Mesodermal cell (in vitro differentiated cells): ENCODE data around the gene SMURF1.
A peak's percentile ranks its signal among the peaks of the same experiment; 100 is the strongest.

Source experiments
- H3K27ac ChIP-seq: 2 replicates; pipeline ENCODE4 v1.7.0; 2013; ENCODE audit warnings: mild to moderate bottlenecking, low read depth, low read length, moderate library complexity; ENCODE audit not compliant: severe bottlenecking
- H3K36me3 ChIP-seq: 2 replicates; pipeline ENCODE4 v1.7.1; 2013; ENCODE audit warnings: mild to moderate bottlenecking, low read length, moderate library complexity; ENCODE audit not compliant: control insufficient read depth, insufficient read depth
- H3K4me1 ChIP-seq: one replicate; pipeline ENCODE4 v1.7.1; 2013; ENCODE audit warnings: mild to moderate bottlenecking, low read length; ENCODE audit not compliant: insufficient read depth, control insufficient read depth, poor library complexity, severe bottlenecking
- H3K4me3 ChIP-seq: 2 replicates; pipeline ENCODE4 v1.7.0; 2013; ENCODE audit warnings: low read length, control low read depth, mild to moderate bottlenecking; ENCODE audit not compliant: insufficient read depth, poor library complexity, severe bottlenecking; ENCODE audit errors: extremely low read depth
- H3K9me3 ChIP-seq: 2 replicates; pipeline ENCODE4 v1.7.1; 2013; ENCODE audit warnings: mild to moderate bottlenecking, low read length, moderate library complexity; ENCODE audit not compliant: control insufficient read depth
- WGBS, 2 experiments: methylation state at CpG; one replicate each; pipeline ENCODE4 v1.1.5; 2013; ENCODE audit warnings: missing lambda C conversion rate in 2 of 2; ENCODE audit not compliant: insufficient coverage in 2 of 2; 5-methylcytosine and 5-hydroxymethylcytosine counted together

Gene SMURF1

DNA sequence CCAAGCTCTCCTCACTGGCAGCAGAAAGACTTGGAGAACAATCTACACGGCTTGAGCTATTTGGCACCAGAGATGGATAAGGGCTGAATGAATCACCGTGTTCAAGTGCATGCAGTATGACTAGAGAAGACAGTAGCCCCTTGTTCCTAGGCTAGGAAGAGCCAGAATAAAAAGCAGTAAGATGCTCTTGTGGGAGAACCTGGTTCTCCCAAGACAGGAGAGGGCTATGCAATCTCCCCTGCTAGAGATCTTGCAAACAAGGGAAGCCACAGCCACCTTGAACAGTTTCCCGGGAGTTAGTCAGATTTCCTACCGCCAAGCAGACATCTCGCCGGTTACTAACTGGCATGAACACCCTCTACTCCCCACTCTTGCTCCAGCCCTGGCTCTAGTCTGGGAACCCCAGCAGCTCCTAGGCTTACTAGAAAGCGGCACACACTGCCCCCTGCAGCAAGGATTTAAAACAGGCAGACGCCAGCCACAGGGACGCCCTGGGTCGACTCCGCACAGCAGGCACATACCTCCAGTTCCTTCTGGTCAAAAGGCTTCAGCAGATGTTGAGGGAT, 107.3 kb downstream of the SMURF1 start:
- H3K27ac ChIP-seq: no peak overlapping the region
- no peak overlapping the region for H3K4me3 ChIP-seq
- H3K9me3 ChIP-seq: no peaks in the 10 kb centered on the region
- H3K4me1 ChIP-seq: peaks cover 2% of the 10 kb centered on the region
- peaks cover 99% of the 10 kb centered on the region for H3K36me3 ChIP-seq
- WGBS, 2 experiments: 86 to 90% methylated on average over 9 to 11 of the region's 11 CpGs

DNA sequence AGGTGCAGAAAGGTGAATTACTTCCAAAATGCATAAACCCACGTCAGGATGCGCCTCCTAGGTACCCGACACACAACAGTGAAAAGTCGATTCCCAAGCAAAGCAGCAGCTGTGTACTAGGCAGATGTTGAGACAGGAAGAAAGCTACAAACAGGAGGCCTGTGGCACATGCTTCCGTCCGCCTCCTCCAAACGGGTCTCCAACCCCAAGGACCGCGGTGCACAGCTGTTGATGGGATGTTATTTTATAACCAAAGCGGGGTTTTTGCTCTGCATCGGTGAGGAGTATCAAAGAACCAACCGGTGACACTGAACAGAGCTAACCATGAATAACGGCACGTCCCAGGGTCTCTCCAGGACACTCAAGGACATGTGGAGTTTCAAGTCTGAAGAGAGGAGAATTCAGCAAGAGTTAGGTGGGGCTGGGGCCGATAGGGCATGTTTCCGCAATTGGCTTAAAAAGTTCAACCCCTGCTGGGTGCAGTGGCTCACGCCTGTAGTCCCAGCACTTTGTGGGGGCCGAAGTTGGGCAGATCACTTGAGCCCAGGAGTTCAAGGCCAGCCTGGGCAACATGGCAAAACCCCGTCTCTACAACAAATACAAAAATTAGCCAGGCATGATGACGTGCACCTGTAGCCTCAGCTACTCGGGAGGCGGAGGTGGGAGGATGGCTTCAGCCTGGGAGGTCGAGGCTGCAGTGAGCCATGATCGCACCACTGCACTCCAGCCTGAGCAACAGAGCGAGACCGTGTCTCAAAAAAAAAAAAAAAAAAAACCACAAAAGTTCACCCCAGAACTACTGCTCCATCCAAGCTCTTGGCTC, 108.0 kb downstream of the SMURF1 start:
- H3K4me3 ChIP-seq: no peak overlapping the region
- H3K27ac ChIP-seq: no peak overlapping the region
- H3K4me1 ChIP-seq: peaks cover 2% of the 10 kb centered on the region
- WGBS, 2 experiments: 95% methylated on average over 24 of the region's 26 CpGs
- no peaks in the 10 kb centered on the region for H3K9me3 ChIP-seq
- H3K36me3 ChIP-seq: peaks cover 99% of the 10 kb centered on the region

DNA sequence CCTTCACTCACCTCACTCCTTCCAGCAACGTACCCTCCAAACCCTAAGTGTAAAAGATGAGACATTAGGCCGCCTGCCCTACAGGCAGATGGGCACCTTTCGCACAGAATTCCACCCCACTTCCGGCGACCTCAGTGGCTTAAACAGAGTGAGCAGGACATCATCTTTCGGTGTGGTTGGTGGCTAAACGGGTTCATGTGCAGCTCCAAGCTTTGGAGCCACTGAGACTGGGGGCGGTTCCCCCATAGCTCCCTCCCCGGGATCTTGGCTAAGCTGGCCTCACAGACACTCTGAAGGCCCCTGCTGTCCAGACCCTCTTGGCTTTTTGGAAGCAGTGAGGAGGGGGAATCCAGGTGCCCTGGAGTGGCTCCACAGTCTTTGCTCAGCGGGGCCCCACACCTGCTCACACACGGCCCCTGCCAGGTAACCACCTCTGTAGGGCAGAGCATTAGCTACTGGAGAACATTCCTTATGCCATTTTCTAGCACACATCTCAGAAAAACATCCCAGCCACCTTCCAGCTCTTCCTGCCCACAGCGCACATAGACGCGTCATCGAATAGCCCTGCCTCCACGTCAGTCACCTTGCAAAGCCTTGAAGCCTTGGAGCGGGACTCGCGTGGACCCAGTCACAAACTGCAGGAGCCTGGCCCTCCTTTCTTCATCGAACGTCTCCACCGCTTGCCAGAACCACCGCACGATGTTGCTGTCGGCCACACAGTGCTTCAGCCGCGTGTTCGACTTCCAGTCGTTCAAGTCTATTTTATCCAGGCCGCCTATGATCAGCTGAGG, 108.8 kb downstream of the SMURF1 start:
- H3K36me3 ChIP-seq: peaks cover 100% of the 10 kb centered on the region
- no peak overlapping the region for H3K27ac ChIP-seq
- WGBS, 2 experiments: 95 to 97% methylated on average over 26 to 28 of the region's 30 CpGs
- H3K9me3 ChIP-seq: no peaks in the 10 kb centered on the region
- no peak overlapping the region for H3K4me3 ChIP-seq
- no peaks in the 10 kb centered on the region for H3K4me1 ChIP-seq

DNA sequence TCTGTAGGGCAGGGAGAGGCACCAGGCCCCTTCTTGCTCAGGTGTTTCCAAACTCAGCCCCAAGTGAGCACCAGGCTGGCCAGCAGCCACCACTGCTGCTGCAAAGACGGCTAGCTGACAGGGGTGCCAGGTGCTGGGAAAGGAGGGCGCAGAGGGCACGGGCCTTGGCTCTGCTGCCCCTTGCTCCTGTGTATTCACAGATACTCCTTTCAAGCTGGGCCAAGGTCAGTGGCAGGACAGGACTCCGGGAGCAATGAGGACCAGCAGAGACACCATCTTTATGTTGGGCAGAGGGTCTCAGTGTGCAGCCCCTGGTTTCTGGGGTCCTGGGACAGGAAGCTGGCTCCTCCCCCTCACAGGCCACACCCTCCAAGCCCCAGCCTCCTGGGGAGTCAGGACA, 110.1 kb downstream of the SMURF1 start:
- Histone ChIP-seq H3K36me3 (peaks cover 100% of the 10 kb centered on the region), H3K27ac (no peak overlapping the region), H3K9me3 (no peaks in the 10 kb centered on the region), H3K4me1 (no peaks in the 10 kb centered on the region), H3K4me3 (no peak overlapping the region)
- 93 to 98% methylated on average over 3 to 4 of the region's 4 CpGs for WGBS, 2 experiments

DNA sequence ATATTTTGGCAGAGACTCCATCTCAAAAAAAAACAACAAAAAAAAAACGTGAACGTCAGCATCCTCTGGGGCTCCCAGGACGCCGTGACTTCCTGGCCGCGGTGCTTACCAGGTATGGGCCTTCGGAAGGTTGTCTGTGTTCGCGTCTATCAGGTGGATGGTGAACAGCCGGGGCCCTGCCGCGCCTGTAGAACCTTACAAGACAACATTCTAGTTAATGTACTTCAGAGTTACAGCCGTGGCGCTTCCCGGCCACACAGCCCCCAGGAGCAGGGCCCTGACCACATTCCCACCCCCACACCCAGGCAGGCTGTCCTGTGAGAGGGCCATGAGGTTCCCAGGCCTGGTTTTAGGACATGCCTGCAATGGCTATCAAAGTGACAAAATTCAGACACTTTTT, 111.0 kb downstream of the SMURF1 start:
- no peak overlapping the region for H3K27ac ChIP-seq
- no peaks in the 10 kb centered on the region for H3K9me3 ChIP-seq
- H3K36me3 ChIP-seq: peaks cover 100% of the 10 kb centered on the region
- WGBS, 2 experiments: 91 to 92% methylated on average over 15 of the region's 15 CpGs
- H3K4me3 ChIP-seq: no peak overlapping the region
- no peaks in the 10 kb centered on the region for H3K4me1 ChIP-seq

DNA sequence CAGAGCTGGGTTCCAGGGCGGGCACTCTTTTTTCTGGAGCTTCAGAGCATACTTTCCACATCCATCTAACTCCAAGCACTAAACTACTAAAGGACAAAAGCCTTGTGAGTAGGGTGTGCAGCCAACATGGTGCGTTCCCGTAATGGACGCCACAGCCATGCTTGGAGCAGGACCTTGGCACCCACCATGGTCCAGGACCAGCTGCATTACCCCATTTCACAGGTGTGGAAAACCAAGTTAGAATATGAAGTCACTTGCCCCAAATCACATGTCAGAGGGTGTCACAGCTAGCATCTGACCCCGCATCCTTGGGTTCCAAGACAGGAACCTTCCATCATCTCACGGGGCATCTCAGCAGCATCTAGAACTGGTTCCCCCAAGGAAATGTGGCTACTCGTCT, 112.4 kb downstream of the SMURF1 start:
- H3K4me1 ChIP-seq: no peaks in the 10 kb centered on the region
- no peaks in the 10 kb centered on the region for H3K9me3 ChIP-seq
- peaks cover 93% of the 10 kb centered on the region for H3K36me3 ChIP-seq
- H3K27ac ChIP-seq: no peak overlapping the region
- WGBS, 2 experiments: 96 to 100% methylated on average over 6 of the region's 7 CpGs
- no peak overlapping the region for H3K4me3 ChIP-seq

DNA sequence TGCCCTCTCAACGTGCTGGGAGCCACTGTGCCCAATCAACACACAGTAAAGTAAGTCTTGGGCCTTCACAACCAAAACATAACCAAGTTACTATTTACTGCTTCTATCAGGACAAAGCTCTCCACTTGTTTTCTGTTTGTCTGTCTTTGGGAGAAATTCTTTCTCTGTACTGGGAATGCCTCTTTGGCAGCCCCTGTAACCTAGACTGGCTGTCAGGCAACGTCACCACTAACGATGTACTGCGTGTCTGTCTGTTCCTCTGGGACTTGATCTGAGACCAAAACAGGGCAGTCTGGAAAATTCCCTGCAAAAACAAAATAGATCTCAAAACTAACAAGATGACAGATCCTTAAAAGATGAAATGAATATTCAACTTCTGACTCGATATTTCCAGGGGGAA, 113.0 kb downstream of the SMURF1 start:
- Histone ChIP-seq H3K27ac (peak overlapping the region; percentile 36), H3K36me3 (peaks cover 88% of the 10 kb centered on the region), H3K9me3 (no peaks in the 10 kb centered on the region), H3K4me1 (no peaks in the 10 kb centered on the region), H3K4me3 (no peak overlapping the region)
- 92 to 97% methylated on average over 5 of the region's 5 CpGs for WGBS, 2 experiments

DNA sequence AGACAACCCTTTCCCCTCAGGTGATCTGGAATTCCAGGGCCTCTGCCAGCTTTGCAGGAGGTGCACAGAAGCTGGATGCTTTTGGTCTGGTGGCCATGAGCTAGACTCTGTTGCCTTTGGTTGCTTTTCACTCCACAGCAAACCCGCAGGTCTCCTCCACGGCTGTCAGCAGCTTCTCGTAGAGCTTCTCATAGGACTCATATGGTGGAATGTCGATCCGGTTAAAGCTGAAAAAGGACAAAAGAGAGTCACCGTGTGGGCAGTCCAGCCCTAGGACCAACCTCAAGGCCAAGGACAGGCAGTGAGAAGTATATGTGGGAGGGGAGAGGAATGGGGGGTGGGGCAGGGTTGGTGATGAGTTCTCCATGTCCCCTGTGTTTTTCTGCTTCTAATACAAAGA, 113.5 kb downstream of the SMURF1 start:
- no peaks in the 10 kb centered on the region for H3K9me3 ChIP-seq
- WGBS, 2 experiments: 89 to 92% methylated on average over 6 of the region's 6 CpGs
- no peak overlapping the region for H3K4me3 ChIP-seq
- H3K27ac ChIP-seq: no peak overlapping the region
- peaks cover 83% of the 10 kb centered on the region for H3K36me3 ChIP-seq
- no peaks in the 10 kb centered on the region for H3K4me1 ChIP-seq

DNA sequence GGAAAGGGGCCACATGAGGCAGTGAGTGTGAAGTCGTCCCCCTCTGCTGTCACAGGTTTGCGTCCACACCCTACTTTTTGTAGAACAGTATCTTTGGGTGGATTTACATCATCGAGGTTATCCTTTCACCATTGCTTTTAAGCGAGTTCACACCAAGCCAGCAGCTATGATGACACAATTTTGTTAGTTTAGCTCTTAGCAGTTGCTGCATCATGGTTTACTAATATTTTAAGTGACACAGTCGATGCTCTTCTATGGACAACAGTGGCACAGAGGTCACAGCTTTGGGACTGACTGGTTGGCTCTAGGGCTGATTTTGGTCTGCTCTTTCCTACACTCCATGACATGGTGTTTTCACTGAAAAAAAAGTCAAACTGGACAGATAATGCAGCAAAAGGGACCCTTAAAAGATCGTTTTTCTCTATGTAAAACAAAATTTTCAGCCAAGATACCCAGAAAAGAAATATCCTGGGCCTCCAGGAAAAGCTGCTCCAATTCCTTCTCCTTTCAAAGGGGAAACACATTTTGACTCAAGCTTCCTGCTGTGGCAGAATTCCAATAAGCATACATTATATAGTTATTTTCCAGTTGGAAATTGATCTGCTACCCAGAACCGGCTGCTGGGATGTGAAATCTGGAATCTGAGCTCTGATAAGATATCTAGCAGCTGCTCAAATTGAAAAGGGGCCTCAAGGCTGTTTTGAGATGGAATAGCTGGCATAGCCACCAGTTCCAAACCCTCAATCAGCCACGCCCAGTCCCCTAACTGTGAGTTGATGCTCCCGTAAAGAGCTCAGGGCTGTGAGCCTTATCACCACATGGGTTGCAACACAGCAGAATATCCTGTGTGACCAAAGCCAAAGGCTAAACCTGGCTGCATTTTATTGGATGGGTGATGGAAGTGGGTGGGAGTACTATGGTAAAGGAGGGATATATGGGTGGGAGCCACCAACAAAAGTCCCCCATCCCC, 114.2 kb downstream of the SMURF1 start:
- 91 to 95% methylated on average over 6 to 8 of the region's 9 CpGs for WGBS, 2 experiments
- Histone ChIP-seq H3K36me3 (peaks cover 76% of the 10 kb centered on the region), H3K4me1 (no peaks in the 10 kb centered on the region), H3K4me3 (no peak overlapping the region), H3K27ac (no peak overlapping the region), H3K9me3 (no peaks in the 10 kb centered on the region)
